HG03378 (cell line): ENCODE results near the gene SNX21.
"Not testable (repeated sequence)": the region's sequence is repeated elsewhere in the genome, so short reads cannot be mapped to it uniquely, and the experiment has no call there.

Experiments
- ATAC-seq: cut with Tn5 transposase; IDR thresholded peaks from one replicate; pipeline ENCODE4 v1.9.1; 2021; ENCODE audit warnings: mild to moderate bottlenecking, moderate library complexity; ENCODE audit not compliant: unreplicated experiment

Gene SNX21

DNA sequence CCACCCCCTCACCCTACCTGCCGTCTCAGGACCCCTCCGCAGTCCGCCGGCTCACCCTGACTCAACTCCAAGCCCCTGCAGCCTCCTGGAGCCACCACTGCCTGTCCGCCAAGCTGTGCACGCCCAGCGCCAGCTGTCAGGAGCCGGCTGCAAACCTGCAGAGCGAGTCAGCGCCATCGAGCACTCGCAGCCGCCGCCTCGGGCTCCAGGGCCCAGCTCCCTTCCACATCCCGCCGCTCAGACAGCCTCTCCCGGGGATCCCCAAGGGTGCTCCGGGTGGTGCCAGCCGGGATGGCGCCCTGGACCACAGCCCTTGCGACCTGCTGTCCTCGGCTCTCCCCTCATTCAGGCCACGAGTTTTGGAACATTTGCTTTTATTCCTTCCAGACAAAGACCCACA, 10.7 kb upstream of the SNX21 start:
- ATAC-seq, result no peak

DNA sequence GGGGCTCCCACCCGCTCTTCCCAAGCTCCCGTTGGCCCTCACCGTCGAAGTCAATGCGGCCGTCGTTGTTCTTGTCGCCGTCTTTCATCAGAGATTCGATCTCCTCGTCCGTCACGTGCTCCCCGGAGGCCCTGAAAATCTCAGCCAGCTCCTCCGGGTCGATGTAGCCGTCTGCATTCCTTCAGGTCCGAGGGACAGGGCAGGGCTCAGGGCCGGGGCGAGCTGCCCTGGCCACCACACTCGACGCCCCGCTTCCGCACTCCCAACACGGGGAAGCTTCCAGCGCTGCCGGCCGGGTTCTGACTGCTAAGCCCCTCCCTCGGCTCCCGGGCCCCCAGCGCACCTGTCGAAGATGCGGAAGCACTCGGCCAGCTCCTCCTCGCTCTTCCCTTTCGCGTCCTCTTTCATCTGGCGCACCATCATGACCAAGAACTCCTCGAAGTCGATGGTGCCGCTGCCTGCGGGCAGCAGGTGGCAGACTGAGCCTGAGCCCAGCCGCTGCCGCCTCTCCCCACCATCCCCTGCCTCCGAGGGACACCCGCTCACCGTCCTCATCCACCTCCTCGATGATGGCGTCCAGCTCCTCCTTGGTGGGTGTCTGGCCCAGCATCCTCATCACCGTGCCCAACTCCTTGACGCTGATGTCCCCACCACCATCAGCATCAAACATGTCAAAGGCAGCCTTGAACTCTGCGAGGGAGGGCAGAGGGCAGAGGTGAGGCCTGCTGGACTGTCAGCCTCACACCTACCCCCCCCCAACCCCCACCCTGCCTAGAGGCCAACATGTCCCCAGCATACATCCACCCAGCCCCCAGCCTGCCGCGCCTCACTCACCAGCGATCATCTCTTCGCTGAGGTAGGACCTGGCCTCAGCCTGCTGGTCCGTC, 9.4 kb upstream of the SNX21 start:
- ATAC-seq, result no peak

DNA sequence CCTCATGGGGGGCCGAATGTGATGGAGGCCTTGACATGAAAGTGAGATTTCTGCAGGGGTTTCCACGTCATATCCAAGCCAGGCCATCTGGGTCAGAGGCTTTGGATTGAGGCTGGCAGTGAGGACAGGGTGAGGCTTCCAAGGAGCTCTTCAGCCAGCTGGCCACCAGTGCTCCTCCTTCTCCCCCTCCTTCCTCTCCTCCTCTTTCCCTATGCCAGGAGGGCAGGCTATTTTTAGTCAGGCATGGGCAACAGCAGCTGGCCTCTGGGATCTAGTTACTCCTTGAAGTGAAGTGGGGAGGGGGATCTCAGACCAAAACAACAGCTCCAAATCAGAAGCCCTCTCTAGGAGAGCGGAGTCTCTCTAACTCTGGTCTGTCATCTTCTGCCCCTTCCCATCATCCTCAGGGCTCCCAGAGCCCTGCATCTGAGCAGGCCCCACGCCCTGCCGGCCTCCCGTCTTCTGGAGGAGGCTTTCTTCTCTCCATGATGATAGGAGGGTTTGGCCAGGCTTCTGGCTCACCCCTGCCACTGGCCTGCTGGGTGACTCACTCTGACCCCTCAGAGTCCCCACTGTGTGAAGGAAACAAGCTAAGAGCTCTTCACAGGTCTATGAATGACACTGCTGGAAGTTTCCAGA, 7.1 kb upstream of the SNX21 start:
- no peak for ATAC-seq

DNA sequence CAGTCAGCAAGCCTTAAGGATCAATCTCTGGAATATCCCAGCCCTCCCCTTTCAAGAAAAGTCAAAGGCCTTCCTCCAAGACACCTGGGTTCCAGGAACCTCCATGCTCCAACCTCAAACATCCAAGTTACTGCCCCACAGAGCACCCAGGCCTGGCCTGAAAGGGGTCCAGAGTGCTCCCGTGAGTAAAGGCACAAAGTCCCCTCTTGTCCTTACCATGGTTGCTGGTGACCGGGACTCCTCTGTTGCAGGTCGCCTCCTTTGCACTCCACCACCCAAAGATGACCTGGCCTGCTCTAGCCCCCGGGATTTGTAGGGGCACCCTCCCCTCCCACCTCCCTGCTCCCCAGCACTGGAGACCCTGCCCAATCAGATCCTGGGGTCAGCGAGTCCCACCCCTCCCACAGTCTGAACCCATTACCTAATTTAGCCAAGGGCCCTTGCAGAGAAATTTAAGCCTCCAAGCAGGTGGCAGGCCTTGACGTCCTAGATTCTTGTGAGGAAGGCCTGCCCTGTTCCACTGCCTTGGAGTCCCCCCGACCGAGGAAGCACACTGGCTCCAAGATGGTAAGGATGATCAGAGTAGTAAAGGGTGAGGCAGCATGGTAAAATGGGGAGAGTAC, 6.5 kb upstream of the SNX21 start, which contains the start of gene TNNC2:
TNNC2 (minus strand) TSS at position 283 of the 623 bp plus-strand sequence; CDS start at position 219, 64 bp downstream.
- no peak for ATAC-seq

DNA sequence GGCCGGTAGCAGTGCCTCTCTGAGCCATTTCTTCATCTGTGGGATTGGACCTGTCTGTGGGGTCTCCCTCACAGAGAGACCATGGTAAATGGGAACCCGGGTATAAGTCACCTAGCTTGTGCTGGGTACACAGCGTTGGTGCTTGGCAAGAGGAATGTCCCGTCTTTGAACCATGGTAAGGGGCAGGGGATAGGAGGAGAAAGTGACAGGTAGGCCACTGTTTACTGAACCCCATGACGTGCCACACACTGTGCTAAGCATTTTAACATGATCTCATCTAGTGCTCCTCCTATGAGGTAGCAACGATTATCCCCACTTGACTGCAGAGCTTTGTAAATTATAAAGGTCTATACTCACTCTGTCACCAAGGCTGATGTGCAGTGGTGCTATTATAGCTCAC, 5.9 kb upstream of the SNX21 start:
- no peak for ATAC-seq

DNA sequence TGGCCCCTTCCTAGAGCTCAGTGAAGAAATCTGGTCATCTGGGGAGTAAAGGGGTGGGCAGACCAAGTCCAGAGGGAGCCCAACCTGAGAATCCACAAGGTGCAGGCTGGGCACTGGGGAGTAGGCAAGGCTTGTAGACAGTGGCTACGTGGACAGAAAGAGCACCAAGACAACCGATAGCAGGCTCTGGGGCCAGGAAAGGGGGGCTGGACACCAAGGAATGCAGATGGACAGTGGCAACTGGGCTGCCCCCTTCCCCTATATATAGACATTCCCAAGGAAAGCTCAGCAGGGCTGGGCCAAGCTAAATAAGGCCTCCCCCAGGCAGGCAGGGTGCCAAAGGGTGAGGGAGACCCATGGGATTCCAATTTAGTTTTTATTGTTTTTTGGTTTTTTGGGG, 5.0 kb upstream of the SNX21 start:
- ATAC-seq, result no peak

DNA sequence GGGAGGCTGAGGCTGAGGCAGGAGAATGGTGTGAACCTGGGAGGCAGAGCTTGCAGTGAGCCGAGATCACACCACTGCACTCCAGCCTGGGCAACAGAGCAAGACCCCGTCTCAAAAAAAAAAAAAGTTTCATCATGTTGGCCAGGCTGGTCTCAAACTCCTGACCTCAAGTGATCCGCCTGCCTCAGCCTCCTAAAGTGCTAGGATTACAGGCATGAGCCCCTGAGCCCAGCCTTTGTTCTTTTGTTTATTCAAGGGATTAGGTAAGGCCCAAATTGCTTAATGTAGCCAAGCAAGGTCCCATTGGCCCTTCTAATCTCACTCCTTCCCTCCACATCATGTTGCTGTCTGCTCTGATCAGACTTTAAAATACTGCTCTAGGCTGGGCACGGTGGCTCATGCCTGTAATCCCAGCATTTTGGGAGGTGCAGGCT, 3.9 kb upstream of the SNX21 start:
- ATAC-seq, result not testable (repeated sequence)

DNA sequence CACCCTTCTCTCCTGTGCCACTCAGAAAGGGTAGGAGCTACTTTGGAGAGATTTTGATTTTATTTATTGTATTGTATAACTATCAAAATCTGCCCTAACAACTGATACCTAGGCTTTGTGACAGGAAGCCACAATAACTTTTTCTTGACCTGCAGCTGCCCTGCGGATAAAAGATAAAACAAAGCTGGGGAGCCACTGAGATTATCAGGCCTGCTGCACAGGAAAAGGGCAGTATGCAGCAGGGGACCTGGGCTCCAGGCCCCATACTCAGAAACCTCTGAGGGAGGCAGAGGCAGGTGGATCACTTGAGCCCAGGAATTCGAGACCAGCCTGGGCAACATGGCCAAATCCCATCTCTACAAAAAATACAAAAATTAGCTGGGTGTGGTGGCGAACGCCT, 980 bp upstream of the SNX21 start:
- ATAC-seq, result no peak

DNA sequence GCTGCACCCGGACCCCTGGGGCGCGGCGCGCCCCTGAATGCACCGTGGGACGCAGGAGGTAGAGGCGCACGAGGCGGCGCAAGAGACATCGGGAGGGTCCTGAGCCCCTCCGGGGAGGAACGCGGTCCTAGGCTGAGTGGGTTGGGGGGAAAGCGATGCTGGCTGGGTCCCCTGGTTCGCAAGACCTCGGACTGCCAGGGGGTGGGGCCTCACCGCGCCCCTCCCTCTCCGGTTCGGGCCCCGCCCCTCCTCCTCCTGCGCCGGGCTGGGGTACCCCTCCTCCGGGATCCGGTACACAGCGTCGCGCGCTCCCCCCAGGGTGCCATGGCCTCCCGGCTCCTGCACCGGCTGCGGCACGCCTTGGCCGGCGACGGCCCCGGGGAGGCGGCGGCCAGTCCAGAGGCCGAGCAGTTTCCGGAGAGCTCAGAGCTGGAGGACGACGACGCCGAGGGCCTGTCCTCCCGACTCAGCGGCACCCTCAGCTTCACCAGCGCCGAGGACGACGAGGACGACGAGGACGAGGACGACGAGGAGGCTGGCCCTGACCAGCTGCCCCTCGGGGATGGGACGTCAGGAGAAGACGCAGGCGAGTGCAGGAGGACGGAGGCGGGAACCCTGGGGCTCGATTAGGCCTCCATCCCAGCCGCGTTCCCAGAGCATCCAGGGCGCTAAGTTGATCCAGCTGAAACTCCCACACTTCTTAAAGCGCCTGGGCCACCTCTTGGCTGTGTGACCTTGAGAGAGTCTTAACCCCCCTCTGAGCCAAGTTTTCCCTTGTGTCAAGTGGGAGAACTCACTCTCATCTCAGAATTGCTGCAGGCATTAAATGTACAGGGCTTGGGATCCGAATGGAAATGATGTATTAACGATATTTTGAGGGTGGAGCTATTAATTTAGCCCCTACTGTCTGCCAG, 541 bp downstream of the SNX21 start:
- ATAC-seq, result no peak

DNA sequence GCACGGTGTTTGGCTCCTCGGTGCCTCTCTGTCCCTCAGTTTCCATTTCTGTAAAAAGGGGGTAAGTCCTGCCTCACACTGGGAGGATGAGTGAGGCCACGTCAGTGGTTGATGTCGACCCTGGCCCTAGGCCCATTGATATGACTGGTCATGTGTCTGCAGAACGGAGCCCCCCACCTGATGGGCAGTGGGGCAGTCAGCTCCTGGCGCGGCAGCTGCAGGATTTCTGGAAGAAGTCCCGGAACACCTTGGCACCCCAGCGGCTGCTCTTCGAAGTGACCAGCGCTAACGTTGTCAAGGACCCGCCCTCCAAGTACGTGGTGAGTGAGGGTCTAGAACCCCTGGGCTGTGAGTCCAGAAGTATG, 1.2 kb downstream of the SNX21 start:
- ATAC-seq, result no peak

DNA sequence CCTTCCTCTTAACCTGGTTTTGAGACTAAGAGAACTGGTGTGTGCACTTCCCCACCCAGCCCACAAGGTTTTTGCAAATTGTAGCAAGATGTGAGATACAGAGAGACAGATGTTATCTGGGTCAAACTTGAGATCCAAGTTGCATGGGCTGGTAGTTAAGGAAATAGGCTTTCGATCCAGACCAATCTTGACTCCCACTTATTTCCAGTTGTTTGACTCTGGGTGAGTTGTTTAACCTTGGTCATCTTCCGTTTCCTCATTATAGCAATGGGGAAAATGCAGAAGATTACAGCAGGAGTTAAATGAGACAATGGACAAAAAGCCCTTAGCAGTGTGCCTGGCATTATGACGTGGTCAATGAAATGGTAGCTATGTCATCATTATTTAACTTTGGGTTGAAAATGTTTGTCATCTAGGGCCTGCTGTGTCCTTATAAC, 1.7 kb downstream of the SNX21 start:
- ATAC-seq, result no peak

DNA sequence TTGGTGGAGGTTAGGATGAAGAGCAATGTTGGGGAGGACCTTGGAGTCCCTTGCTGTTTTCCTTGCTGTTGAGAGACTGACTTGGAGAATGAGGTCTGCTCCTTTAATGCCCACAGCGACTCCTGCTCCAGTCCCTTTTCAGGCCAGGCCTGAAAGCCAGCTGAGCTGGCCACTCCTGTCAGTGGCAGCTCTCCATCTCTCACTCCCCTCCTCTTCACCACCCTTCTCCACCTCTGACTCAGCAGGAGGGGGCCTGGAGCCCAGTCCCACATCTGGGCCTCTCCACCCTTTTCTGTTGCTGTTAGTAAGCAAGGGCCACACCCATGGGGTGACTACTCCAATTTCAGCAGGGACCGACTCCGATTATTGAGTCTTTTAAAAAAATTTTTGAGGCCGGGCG, 2.2 kb downstream of the SNX21 start:
- no peak for ATAC-seq

DNA sequence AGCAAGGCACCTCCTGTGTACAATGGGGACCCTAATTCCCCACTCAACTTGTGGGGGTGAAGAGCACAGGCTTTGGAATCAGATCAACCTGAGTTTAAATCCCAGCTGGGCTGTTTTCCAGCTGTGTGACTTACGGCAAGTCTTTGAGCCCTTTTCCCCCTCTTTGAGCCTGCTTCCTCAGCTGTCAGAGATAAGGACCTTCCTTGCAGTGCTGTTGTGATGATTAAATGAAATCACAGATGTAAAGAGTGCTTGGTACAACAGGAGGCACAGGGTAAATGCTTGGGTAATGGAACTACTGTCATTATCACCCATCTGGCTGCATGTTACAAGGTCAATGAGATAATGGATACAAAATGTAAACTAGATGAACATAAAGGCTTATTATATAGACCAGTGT, 3.2 kb downstream of the SNX21 start:
- no peak for ATAC-seq

DNA sequence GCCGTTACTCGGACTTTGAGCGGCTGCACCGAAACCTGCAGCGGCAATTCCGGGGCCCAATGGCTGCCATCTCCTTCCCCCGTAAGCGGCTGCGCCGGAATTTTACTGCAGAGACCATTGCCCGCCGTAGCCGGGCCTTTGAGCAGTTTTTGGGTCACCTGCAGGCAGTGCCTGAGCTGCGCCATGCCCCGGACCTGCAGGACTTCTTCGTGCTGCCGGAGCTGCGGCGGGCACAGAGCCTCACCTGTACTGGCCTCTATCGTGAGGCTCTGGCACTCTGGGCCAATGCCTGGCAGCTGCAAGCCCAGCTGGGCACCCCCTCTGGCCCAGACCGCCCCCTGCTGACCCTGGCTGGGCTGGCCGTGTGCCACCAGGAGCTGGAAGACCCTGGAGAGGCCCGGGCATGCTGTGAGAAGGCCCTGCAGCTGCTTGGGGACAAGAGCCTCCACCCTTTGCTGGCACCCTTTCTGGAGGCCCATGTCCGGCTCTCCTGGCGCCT, 7.2 kb downstream of the SNX21 start:
- no peak for ATAC-seq

DNA sequence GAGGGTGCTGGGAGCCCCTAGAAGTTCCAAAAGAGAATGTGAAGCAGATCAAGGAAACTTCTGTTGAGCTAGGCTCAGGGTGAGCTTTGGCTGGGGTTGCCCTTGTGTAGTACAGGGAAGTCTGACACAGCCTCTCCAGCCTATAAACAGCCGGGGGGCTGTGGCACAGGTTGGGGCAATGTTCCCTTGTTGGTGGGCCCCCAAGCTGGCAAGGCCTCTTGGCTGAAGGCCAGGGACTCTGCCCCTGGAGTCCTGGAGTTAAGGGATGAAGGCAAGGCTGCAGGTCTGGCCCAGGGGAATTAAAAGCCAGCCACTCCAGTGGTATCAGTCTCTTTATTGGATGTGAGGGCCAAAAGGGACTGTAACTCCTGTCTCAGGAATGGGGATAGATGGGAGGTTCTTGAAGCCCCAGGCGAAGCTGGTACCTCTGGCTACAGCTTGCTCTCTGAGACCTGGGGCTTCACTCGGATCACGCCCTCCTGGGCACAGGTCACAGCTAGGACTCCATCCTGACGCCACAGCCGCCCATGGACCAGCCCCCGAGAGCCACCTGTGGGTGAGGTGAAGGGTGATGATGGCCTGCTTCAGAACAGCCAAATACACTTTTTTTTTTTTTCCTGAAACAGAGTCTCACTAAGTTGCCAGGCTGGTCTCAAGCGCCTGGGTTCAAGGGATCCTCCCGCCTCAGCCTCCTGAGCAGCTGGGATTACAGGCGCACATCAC, 8.0 kb downstream of the SNX21 start:
- ATAC-seq, result no peak

DNA sequence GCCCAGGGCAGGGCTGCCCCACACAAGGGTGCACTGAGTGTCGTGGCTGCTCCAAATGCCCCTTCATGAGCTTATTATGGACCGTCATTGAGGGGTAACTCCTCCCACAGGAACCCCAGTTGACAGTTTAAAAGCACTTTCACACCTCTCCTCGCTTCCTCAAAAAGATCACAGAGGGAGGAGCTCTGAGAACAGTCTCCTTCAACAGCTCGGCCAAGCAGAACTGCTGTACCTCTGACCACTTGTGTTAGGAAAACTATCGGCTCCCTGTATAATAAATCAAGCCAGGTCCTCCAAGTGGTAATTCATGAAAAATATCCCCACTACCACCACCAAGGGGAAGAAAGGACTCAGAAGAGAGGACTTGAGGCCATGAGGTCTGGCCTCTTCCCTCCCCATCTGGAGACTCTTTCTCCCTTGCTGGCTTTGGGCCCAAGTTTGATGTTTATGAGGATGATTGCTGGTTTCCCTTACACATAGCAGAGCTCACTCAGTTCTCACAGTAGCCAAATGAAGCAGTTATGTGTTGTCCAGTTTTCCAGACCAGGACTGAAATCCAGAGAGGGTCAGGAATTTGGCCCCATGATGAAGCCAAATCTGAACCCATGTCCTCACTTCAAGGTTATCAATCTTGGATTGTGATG, 8.7 kb downstream of the SNX21 start:
- peak; percentile 53 for ATAC-seq

DNA sequence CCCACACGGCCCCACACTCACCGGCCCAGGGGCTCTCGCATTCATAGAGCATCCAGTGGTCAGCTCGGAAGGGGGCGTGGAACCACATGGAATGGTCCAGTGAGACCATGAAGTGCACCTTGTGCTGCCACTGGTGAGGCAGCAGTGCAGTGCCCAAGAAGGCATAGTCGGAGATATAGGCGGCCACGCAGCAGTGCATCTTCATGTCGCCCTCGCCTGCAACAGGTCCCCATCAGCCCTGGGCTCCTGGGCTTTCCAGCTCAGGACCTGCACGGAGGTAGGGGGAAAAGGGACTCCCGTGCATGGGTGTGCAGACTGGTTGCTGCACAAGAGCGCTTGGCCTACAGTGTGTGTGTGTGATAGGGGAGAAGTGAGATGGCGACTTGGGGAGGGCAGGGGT, 9.9 kb downstream of the SNX21 start:
- no peak for ATAC-seq

DNA sequence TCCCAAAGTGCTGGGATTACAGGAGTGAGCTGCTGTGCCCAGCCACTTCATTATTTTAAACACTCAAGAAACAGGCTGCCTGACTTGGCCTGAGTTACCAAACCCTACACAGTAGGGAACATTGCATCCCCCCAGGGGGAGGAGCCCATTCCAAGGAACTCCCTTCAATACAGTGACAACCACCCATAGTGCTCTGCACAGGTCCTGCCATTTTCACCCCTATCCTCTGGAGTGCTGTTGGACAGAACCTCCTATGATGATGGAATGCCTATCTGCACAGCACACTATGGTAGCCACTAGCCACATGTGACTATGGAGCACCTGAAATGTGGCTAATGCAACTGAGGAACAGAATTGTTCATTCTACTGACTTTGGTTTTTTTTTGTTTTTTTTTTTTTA, 11.9 kb downstream of the SNX21 start:
- ATAC-seq, result no peak

DNA sequence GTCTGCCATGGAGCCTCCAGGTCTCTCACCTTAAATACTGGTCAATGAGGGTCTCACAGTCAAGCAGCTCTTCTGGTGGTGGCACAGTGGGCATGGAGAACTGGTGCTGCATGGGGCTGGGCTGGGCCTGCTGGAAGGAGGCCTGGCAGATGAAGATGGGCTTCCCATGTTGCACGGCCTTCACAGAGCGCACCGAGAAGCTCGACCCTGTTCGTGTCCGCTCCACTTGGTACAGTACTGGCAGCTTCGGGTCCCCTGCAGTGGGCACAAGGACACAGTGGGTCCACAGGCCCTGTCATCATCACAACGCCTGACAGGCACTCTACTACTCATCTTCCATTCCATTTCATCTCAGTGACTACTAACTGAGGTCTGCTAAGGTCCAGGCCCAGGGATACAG, 14.8 kb downstream of the SNX21 start:
- ATAC-seq, result no peak
